ENCODE data around the gene SRGAP3.
"Not testable (repeated sequence)": the region's sequence is repeated elsewhere in the genome, so short reads cannot be mapped to it uniquely, and the experiment has no call there.

SRGAP3 gene

DNA sequence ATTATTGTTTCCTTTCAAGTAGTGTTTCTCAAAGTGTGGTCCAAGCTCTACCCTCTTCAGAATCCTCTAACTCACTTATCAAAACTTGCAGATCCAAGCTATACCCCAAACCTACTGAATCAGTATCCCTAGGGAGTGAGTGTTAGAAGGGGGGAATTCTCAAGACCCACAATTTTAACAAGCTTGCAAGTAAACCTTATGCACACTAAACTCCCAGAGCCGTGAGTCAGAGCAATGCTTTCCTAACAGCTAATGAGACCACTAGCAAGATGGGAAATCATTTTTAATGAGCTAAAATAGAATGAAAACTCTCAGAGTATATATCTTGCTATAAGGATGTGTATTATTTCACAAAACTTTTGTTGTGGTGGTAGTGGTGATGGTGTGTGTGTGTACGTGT is 41.1 kb upstream of the SRGAP3 start:
- CTCF ChIA-PET, result interaction anchor here (0.5 to 1.7 kb wide), 4 partner anchors 12 to 948 kb away, joined by 3 to 14 read pairs (median 4); no protein-coding TSS in a partner anchor
- Histone ChIP-seq H3K4me3 (ENCODE audit: low read depth, low read length) (no peak overlapping the region), H3K9me3 (ENCODE audit: control insufficient read depth, insufficient read depth, low read depth, low read length) (no peaks in the 10 kb centered on the region), H3K36me3 (ENCODE audit: control insufficient read depth in 2 of 2, insufficient read depth in 1 of 2, low read length in 2 of 2) (no peaks in the 10 kb centered on the region), H3K27ac (ENCODE audit: extremely low read depth, low read depth, low read length) (no peak overlapping the region), H3K4me1 (ENCODE audit: control insufficient read depth, insufficient read depth, low read length) (no peaks in the 10 kb centered on the region)
- POLR2A ChIA-PET, result no interaction called here
- TF ChIP-seq ZNF830 (tag by site-specific recombination; IDR thresholded peaks at IDR 0.05; ENCODE audit: low read depth) (no peak), SP7 (tag by site-specific recombination; IDR thresholded peaks at IDR 0.05) (no peak), ZEB2 (tag by site-specific recombination; IDR thresholded peaks at IDR 0.05) (no peak), ZNF121 (tag by site-specific recombination; IDR thresholded peaks at IDR 0.05) (no peak), ZFP41 (tag by site-specific recombination; IDR thresholded peaks at IDR 0.05; ENCODE audit: borderline replicate concordance) (no peak), ZNF211 (tag by site-specific recombination; IDR thresholded peaks at IDR 0.05; ENCODE audit: low read depth) (no peak), ZNF785 (tag by site-specific recombination; IDR thresholded peaks at IDR 0.05) (no peak), PRDM1 (tag by site-specific recombination; IDR thresholded peaks at IDR 0.05) (no peak), ZNF677 (tag by site-specific recombination; IDR thresholded peaks at IDR 0.05) (no peak), ZNF549 (tag by site-specific recombination; IDR thresholded peaks at IDR 0.05) (no peak)

DNA sequence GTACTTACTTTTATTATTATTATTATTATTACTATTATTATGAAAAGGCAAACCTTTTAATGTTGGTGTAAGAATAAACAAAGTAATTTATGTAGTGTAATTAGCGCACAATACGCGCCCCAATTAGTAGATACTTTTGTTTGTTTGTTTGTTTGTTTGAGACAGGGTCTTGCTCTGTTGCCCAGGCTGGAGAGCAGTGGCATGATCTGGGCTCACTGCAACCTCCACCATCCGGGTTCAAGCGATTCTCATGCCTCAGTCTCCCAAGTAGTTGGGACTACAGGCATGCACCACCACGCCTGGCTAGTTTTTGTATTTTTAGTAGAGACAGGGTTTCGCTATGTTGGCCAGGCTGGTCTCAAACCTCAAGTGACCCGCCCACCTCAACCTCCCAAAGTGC is 32.1 kb upstream of the SRGAP3 start:
- POLR2A ChIA-PET; H3K27ac ChIP-seq (ENCODE audit: extremely low read depth, low read depth, low read length); H3K9me3 ChIP-seq (ENCODE audit: control insufficient read depth, insufficient read depth, low read depth, low read length); H3K36me3 ChIP-seq (ENCODE audit: control insufficient read depth in 2 of 2, insufficient read depth in 1 of 2, low read length in 2 of 2); H3K4me3 ChIP-seq (ENCODE audit: low read depth, low read length): not testable (repeated sequence)
- peak; percentile 86 for TF ChIP-seq ZNF121 (tag by site-specific recombination; IDR thresholded peaks at IDR 0.05)
- CTCF ChIA-PET, result interaction anchor here (2.0 kb wide), 1 partner anchor 21 kb away, joined by 6 read pairs; no protein-coding TSS in a partner anchor
- H3K4me1 ChIP-seq (ENCODE audit: control insufficient read depth, insufficient read depth, low read length), result peaks cover 15% of the 10 kb centered on the region

DNA sequence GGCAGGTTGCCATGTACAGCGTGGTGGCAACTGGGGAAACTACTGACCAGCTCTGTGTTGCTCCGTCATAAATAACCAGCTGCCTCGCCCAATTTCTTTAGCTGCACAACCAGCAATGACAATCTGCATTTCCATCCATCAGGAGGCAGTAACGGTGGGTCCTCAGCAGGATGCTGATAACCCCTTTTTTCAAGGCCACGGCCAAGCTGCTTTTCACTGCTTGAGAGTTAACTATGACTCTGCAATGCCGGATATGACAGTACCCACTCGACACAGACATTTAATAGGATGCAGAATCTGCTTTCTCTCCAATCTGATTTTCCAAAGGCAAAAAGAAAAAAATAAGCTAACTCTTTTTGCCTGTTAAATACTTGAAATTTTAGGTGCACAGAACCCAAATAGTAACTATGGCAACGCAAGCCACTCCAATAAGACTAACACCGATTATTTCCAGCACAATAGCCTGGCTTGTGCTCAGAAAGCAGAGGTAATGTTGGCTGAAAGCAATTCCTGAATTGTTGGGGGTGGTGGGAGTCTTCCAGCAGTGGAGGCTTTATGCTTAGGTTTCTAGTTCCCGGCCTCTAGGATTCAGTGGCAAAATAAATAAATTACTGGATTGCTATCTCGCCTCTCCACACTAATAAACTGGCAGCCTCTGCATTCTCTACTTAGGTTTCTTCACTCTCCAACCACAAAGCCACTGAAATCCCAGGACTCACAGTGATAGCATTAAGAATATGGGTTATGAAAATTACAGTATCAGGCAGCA is 31.2 kb upstream of the SRGAP3 start:
- H3K4me1 ChIP-seq (ENCODE audit: control insufficient read depth, insufficient read depth, low read length), result peaks cover 15% of the 10 kb centered on the region
- ChIA-PET POLR2A (no interaction called here), CTCF (interaction anchor here (0.6 to 2.0 kb wide), 5 partner anchors 21 to 644 kb away, joined by 3 to 6 read pairs (median 3); no protein-coding TSS in a partner anchor)
- no peak overlapping the region for H3K4me3 ChIP-seq (ENCODE audit: low read depth, low read length)
- H3K36me3 ChIP-seq (ENCODE audit: control insufficient read depth in 2 of 2, insufficient read depth in 1 of 2, low read length in 2 of 2), result no peaks in the 10 kb centered on the region
- H3K9me3 ChIP-seq (ENCODE audit: control insufficient read depth, insufficient read depth, low read depth, low read length), result no peaks in the 10 kb centered on the region
- H3K27ac ChIP-seq (ENCODE audit: extremely low read depth, low read depth, low read length), result peak overlapping the region; percentile 22; the same call in 1 of the 2 replicates
- TF ChIP-seq KLF8 (tag by site-specific recombination; IDR thresholded peaks at IDR 0.05) (no peak), HOXD13 (CRISPR knock-in tag; IDR thresholded peaks at IDR 0.05; ENCODE audit: borderline replicate concordance) (no peak), ZSCAN30 (tag by site-specific recombination; IDR thresholded peaks at IDR 0.05) (0 out of 2 replicates have a peak, but pooled peaks have one; percentile 12), ZNF174 (tag by site-specific recombination; IDR thresholded peaks at IDR 0.05) (no peak), ZNF660 (tag by site-specific recombination; IDR thresholded peaks at IDR 0.05) (peak; percentile 59; the same call in 1 of the 2 replicates), ZNF214 (tag by site-specific recombination; IDR thresholded peaks at IDR 0.05; ENCODE audit: borderline replicate concordance) (no peak), ZNF830 (tag by site-specific recombination; IDR thresholded peaks at IDR 0.05; ENCODE audit: low read depth) (no peak), ZIC2 (tag by site-specific recombination; IDR thresholded peaks at IDR 0.05) (peak; percentile 33; the same call in 1 of the 2 replicates), ZBTB7A (tag by site-specific recombination; IDR thresholded peaks at IDR 0.05; ENCODE audit: low read depth) (no peak), ZNF335 (tag by site-specific recombination; conservative IDR thresholded peaks at IDR 0.05) (peak; percentile 52), OSR2 (tag by site-specific recombination; IDR thresholded peaks at IDR 0.05) (peak; percentile 84), KLF7 (tag by site-specific recombination; IDR thresholded peaks at IDR 0.05; ENCODE audit: borderline replicate concordance) (no peak)
- TF ChIP-seq, protein P1, sequence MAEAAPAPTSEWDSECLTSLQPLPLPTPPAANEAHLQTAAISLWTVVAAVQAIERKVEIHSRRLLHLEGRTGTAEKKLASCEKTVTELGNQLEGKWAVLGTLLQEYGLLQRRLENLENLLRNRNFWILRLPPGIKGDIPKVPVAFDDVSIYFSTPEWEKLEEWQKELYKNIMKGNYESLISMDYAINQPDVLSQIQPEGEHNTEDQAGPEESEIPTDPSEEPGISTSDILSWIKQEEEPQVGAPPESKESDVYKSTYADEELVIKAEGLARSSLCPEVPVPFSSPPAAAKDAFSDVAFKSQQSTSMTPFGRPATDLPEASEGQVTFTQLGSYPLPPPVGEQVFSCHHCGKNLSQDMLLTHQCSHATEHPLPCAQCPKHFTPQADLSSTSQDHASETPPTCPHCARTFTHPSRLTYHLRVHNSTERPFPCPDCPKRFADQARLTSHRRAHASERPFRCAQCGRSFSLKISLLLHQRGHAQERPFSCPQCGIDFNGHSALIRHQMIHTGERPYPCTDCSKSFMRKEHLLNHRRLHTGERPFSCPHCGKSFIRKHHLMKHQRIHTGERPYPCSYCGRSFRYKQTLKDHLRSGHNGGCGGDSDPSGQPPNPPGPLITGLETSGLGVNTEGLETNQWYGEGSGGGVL (tag by site-specific recombination; IDR thresholded peaks at IDR 0.05), result 0 out of 2 replicates have a peak, but pooled peaks have one; percentile 10
- TF ChIP-seq, protein P2, sequence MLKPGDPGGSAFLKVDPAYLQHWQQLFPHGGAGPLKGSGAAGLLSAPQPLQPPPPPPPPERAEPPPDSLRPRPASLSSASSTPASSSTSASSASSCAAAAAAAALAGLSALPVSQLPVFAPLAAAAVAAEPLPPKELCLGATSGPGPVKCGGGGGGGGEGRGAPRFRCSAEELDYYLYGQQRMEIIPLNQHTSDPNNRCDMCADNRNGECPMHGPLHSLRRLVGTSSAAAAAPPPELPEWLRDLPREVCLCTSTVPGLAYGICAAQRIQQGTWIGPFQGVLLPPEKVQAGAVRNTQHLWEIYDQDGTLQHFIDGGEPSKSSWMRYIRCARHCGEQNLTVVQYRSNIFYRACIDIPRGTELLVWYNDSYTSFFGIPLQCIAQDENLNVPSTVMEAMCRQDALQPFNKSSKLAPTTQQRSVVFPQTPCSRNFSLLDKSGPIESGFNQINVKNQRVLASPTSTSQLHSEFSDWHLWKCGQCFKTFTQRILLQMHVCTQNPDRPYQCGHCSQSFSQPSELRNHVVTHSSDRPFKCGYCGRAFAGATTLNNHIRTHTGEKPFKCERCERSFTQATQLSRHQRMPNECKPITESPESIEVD (tag by site-specific recombination; IDR thresholded peaks at IDR 0.05), result peak; percentile 48; the same call in 1 of the 2 replicates
- TF ChIP-seq, protein P3, sequence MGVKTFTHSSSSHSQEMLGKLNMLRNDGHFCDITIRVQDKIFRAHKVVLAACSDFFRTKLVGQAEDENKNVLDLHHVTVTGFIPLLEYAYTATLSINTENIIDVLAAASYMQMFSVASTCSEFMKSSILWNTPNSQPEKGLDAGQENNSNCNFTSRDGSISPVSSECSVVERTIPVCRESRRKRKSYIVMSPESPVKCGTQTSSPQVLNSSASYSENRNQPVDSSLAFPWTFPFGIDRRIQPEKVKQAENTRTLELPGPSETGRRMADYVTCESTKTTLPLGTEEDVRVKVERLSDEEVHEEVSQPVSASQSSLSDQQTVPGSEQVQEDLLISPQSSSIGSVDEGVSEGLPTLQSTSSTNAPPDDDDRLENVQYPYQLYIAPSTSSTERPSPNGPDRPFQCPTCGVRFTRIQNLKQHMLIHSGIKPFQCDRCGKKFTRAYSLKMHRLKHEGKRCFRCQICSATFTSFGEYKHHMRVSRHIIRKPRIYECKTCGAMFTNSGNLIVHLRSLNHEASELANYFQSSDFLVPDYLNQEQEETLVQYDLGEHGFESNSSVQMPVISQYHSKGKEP (tag by site-specific recombination; IDR thresholded peaks at IDR 0.05), result peak; percentile 50; the same call in 1 of the 2 replicates
